ENCODE results near the gene SP100. TPM values are rescaled to one million over a fixed set of nuclear protein-coding genes. Genes with fewer than 3 reads are reported as not detected.

SP100 gene
- total and polyA plus RNA-seq, 2 of the 4 experiments (the other 2 are of a cell fraction), result 50.6 to 69.0 TPM

DNA sequence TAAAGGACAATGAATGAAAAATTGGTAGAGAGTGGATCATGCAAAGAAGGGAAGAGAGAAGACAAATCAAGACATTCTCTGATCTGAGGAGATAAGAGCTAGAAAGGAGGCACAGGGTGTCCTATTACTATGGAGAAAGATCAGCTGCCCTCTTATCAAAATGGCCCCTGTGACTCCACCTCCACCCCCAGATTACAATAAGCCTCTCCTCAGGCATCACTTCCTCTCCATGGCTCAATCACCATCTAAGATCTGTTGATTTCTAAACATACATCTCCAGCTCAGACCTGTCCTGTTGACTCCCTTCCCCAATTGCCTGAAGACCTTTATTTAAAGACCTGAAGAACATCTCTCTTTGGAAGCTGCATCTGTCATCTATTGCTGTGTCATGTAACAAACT, 43.2 kb downstream of the SP100 start:
- Histone ChIP-seq H4K8ac (ENCODE audit: low read depth in 2 of 2, low read length in 2 of 2) (no peak overlapping the region), H2BK5ac (ENCODE audit: low read depth, low read length, poor library complexity, severe bottlenecking) (no peak overlapping the region), H3K14ac (replicated peaks; ENCODE audit: low read depth, low read length) (no peak overlapping the region), H3K36me3 (ENCODE audit: control insufficient read depth, insufficient read depth, low read length) (peaks cover 31% of the 10 kb centered on the region), H3K27ac (ENCODE audit: insufficient read depth, low read length) (no peak overlapping the region), H3K4me3 (ENCODE audit: insufficient read depth, low read depth, low read length) (no peak overlapping the region), H2BK15ac (ENCODE audit: low read depth, low read length) (no peak overlapping the region), H2AFZ (replicated peaks; ENCODE audit: low read length, poor library complexity) (no peak overlapping the region), H4K20me1 (ENCODE audit: insufficient read depth, low read length) (no peaks in the 10 kb centered on the region), H3K79me1 (ENCODE audit: low read depth in 1 of 2, low read length in 2 of 2) (peaks cover 4% of the 10 kb centered on the region in 2 experiments; a peak in 3 of 4 replicates), H3K18ac (ENCODE audit: low read depth, low read length) (no peak overlapping the region), H3K9me3 (ENCODE audit: control insufficient read depth, insufficient read depth, low read length) (peaks cover 2% of the 10 kb centered on the region; the same call in 1 of the 2 replicates), H3K27me3 (ENCODE audit: control insufficient read depth, insufficient read depth, low read length) (no peaks in the 10 kb centered on the region), H3K23ac (ENCODE audit: low read depth, low read length) (no peak overlapping the region), H3K4ac (ENCODE audit: low read depth, low read length) (no peak overlapping the region), H2AK5ac (ENCODE audit: low read depth, low read length) (no peak overlapping the region), H4K5ac (ENCODE audit: low read depth, low read length) (no peak overlapping the region), H2AK9ac (replicated peaks; ENCODE audit: low read depth, low read length, poor library complexity) (no peak overlapping the region), H3K9me1 (ENCODE audit: insufficient read depth, low read length) (peaks cover 5% of the 10 kb centered on the region; the same call in 1 of the 2 replicates), H4K91ac (ENCODE audit: insufficient read depth, low read depth, low read length) (no peak overlapping the region), H2BK120ac (ENCODE audit: low read depth, low read length) (no peak overlapping the region), H3K9ac (ENCODE audit: low read depth, low read length) (no peak overlapping the region), H3K56ac (ENCODE audit: extremely low read depth, insufficient read depth, low read length) (no peak overlapping the region), H2BK20ac (ENCODE audit: low read depth, low read length) (no peak overlapping the region), H3K4me1 (ENCODE audit: control insufficient read depth, insufficient read depth, low read length) (no peaks in the 10 kb centered on the region), H3K4me2 (ENCODE audit: low read depth, low read length) (no peak overlapping the region)
- no peak for TF ChIP-seq MXI1 (IDR thresholded peaks at IDR 0.05; ENCODE audit: borderline replicate concordance, low read depth, low read length)
- no peak for TF ChIP-seq USF2 (IDR thresholded peaks at IDR 0.05; ENCODE audit: low read depth, low read length)
- TF ChIP-seq RAD21 (IDR thresholded peaks at IDR 0.05; ENCODE audit: low read length), result no peak
- TF ChIP-seq MAZ (IDR thresholded peaks at IDR 0.05; ENCODE audit: borderline replicate concordance, low read depth, low read length), result no peak
- no peak for TF ChIP-seq POLR2A (IDR thresholded peaks at IDR 0.05; ENCODE audit: low read depth, low read length)
- TF ChIP-seq NFE2L2 (IDR thresholded peaks at IDR 0.05; ENCODE audit: low read depth, low read length), result no peak
- TF ChIP-seq SMC3 (IDR thresholded peaks at IDR 0.05; ENCODE audit: low read depth, low read length), result no peak
- no peak for DNase-seq
- ATAC-seq (ENCODE audit: low read depth), result no peak
- in situ Hi-C loops (cut with MboI; ENCODE audit: low sequenced_read_pairs), result no loop called here
- CTCF ChIA-PET, result no interaction called here
- no TSS peak for BruUV-seq (replicated peaks)
- dilution Hi-C loops (cut with HindIII; ENCODE audit: low sequenced_read_pairs, unreplicated experiment), result no loop called here
- intact Hi-C loops (cut with micrococcal nuclease), result loop anchor here (10.0 kb wide), 1 partner anchor 224 kb away; no protein-coding TSS in a partner anchor
- POLR2A ChIA-PET (ENCODE audit: unreplicated experiment), result no interaction called here
